ENCODE data around the gene PPAT.
A peak's percentile ranks its signal among the peaks of the same experiment; 100 is the strongest.

The PPAT gene

GRCh38 chr4:56406151-56406550 is 29.3 kb downstream of the PPAT start:
- no peak overlapping the region for H3K4me3 ChIP-seq
- H3K27ac ChIP-seq: no peak overlapping the region
- TF ChIP-seq CTCF (IDR thresholded peaks at IDR 0.05): no peak
- DNase-seq (ENCODE audit: low spot score): no peak

- DNase-seq (ENCODE audit: low spot score): no peak
Observed at GRCh38 chr4:56405016-56405415, 30.4 kb downstream of the PPAT start.

GRCh38 chr4:56400560-56400959 is 34.9 kb downstream of the PPAT start:
- no peak for DNase-seq (ENCODE audit: low spot score)

More at GRCh38 chr4:56405016-56405415, 30.4 kb downstream of the PPAT start:
- TF ChIP-seq CTCF (IDR thresholded peaks at IDR 0.05): no peak
- H3K27ac ChIP-seq: no peak overlapping the region
- no peak overlapping the region for H3K4me3 ChIP-seq

GRCh38 chr4:56391270-56391669 is 44.1 kb downstream of the PPAT start:
- no peak for DNase-seq (ENCODE audit: low spot score)
- Histone ChIP-seq H3K4me3 (no peak overlapping the region), H3K27ac (no peak overlapping the region)
- no peak for TF ChIP-seq CTCF (IDR thresholded peaks at IDR 0.05)

More at GRCh38 chr4:56400560-56400959, 34.9 kb downstream of the PPAT start:
- Histone ChIP-seq H3K4me3 (no peak overlapping the region), H3K27ac (no peak overlapping the region)
- no peak for TF ChIP-seq CTCF (IDR thresholded peaks at IDR 0.05)

- no peak for DNase-seq (ENCODE audit: low spot score)
- H3K4me3 ChIP-seq: no peak overlapping the region
- no peak overlapping the region for H3K27ac ChIP-seq
- TF ChIP-seq CTCF (IDR thresholded peaks at IDR 0.05): no peak
Observed at GRCh38 chr4:56389558-56389957, 45.9 kb downstream of the PPAT start.

GRCh38 chr4:56388306-56388705 is 47.1 kb downstream of the PPAT start:
- no peak for DNase-seq (ENCODE audit: low spot score)
- Histone ChIP-seq H3K27ac (peak overlapping the region; percentile 95 to 96), H3K4me3 (peak overlapping the region; percentile 83)
- no peak for TF ChIP-seq CTCF (IDR thresholded peaks at IDR 0.05)

- peak; percentile 93 for DNase-seq (ENCODE audit: low spot score)
- Histone ChIP-seq H3K27ac (peak within 1 kb of the TSS; percentile 95 to 96), H3K4me3 (peak within 1 kb of the TSS; percentile 83)
- no peak for TF ChIP-seq CTCF (IDR thresholded peaks at IDR 0.05)
Observed at GRCh38 chr4:56387023-56388001, 48.1 kb downstream of the PPAT start, which contains the start of gene AASDH. Gene AASDH (minus strand): TSS chr4:56387491. CDS start chr4:56384299, 3,192 bp downstream.

Data from coronary artery (tissue), 2 donors.